ENCODE data around the gene PPP4C.

The PPP4C gene

GRCh38 chr16:30083216-30084055, 7.6 kb downstream of the PPP4C start:
- no peak for DNase-seq

DNA sequence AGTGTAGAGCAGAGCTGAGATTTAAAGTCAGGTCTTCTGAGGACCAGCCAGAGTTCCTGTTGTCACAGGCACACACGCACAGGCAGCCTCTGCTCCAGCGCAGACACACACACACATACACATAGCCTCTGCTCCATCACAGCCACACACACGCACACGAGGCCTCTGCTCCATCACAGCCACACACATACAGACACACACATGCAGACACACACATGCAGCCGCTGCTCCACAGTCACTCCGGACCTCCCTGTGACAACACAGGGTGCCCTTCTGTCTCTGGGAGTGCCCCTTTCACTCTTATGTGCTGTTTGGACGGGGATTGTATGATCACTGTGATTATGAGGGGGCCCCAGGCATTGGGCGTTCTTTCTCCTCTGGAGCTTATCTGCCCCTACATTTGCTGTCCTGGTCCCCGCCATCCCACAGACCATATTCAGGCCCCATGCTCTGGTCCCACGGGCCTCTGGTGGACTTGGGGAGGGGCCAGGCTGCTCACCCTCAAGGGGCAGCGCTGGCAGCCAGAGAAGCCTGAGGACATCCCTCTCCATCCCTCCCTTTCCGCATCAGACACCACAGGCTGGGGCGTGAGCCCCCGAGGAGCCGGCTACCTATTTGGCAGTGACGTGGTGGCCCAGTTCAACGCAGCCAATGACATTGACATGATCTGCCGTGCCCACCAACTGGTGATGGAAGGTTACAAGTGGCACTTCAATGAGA, 8.5 kb downstream of the PPP4C start:
- DNase-seq, result no peak

GRCh38 chr16:30084816-30085159, 9.0 kb downstream of the PPP4C start:
- DNase-seq, result no peak

GRCh38 chr16:30085247-30085646, 9.5 kb downstream of the PPP4C start:
- DNase-seq, result no peak

- DNase-seq, result no peak
Observed at GRCh38 chr16:30085820-30086219, 10.0 kb downstream of the PPP4C start.

DNA sequence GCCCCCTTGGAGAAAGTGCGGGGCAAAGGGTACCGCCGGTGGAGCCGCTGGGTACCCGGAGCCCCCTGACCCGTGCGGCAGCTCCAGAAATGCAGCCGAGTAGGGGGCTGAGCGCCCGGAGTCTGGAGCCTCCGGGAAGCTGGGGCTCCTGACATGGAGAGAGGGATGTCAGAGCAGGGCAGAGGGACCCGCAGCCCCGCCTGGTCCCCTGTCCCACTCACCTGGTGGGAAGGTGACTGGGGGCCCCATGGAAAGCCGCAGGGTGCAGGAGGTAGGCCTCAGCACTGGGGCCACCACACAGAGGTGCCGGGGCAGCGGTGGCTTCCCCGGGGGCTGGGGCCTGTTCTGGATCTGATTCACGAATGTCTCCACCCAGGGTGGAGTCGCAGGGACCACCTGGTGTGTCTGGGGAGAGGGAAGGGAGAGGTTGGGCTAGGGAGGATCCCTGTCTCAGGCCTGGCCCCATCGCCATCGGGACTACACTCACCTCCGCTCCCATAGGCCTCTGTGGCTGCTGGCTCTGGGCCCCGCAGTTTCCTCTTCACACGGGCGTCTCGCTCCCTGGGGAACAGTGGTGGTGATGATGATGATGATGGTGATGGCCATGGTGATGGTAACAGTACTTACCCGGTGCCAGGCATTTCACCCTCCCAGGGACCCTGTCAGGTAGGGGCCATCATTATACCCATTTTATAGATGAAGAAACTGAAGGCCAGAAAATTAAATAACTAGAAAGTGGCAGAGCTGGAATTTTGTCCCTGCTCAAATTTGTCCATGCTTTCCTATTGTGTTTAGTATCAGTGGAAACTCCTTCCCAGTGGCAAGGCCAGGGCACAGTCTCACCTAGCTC, 10.7 kb downstream of the PPP4C start:
- no peak for DNase-seq

DNA sequence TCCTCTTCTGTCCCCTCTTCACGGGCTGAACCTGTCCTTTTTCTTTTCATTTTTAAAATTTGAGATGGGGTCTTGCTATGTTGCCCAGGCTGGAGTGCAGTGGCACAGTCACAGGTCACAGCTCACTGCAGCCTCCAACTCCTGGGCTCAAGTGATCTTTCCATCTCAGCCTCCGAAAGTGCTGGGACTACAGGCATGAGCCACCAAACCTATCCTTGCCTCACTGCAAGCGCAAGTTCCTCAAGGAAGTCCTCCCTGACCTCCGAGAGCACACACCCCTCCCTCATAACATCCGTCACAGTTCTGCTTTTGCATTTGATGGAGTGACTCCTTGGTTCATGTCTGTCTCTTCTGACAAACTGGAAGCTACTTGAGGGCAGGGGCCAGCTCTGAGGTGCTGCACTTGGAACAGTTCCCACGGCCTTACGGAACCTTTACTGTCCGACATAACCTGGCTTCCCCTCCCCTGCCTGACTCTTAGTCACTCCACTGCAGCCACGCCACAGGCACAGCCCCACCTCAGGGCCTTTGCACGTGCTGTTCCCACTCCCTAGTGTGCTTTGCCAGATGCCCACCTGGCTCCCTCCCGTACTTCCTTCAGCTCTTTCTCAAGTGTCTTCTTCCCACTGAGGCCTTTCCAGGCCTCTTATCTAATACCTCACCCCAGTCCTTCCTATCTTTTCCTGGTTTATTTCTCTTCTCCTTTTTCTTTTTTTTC, 11.5 kb downstream of the PPP4C start:
- DNase-seq, result no peak

DNA sequence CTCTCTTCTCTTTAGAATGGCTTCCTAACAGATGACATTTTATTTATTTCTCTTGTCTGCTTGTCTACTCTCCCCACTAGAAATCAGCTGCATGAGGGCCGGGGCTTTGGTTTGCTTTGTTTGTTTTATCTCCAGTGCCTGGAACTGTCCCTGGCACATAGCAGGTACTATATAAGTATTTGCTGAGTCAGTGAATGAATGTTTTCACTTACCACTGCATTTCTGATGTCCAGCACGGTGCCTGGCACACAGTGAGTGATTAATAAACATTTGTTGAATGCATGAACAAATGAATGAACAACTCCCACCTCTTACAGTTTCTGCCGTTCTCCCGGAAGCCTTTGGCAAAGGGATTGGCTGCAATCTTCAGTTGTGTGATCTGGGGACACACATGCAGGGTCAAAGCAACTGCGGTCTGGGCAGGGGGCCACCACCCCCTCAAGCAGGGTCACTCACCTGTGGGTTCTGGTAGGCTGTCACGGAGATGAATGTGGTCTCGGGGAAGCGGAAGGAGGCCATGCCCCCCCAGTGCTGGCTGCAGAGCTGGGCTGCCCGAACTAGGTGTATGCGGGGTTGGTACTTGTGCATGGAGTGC, 12.5 kb downstream of the PPP4C start:
- no peak for DNase-seq

- no peak for DNase-seq
Observed at GRCh38 chr16:30088832-30089624, 13.2 kb downstream of the PPP4C start.

- no peak for DNase-seq
Observed at GRCh38 chr16:30090610-30091331, 15.0 kb downstream of the PPP4C start.

DNA sequence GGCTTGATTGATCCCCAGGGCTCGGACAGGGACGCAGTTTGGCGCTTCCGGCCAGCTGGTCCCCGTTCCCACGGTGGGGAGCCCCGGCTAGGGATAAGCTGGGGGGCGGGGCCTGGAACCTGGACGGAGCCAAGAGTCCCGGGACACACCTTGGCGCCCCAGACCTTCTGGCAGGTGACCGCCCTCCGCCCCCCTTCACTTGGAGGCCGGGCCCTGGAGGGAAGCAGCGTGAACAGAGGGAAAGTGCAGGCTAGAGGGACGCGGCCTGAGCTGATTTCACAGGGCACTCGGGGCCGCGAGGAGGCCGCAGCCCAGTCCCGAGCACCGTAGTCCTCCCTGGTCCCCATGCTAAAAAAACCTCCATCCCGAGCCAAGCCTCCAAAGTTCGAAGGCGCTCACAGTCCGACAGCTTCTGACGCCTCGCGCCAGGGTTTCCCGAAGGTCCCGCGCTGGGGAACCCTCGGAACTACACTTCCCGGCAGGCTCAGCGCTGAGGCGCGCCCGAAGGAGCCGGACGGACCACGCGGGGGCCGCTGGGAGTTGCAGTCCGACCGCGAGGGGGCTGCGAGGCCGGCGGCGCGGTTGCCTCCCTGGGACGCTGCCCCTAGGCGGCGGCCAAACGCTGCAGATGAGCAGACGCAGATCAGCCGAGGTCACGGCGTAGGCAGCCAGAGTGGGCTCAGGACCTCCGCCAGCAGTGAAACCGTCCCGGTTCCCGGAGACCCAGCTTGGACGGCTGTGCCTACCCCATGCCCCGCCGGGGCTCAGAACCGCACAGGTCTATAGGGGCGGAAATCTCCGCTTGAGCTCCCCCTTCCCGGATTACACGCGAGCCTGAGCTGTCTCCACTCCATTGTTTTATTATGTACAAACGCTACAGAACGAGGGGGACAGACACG, 15.9 kb downstream of the PPP4C start, which contains the start of gene TBX6:
TBX6 (minus strand) TSS at position 451 of the 899 bp plus-strand sequence. CDS start 731 bp downstream, outside the sequence.
- DNase-seq, result peak; percentile 89

DNA sequence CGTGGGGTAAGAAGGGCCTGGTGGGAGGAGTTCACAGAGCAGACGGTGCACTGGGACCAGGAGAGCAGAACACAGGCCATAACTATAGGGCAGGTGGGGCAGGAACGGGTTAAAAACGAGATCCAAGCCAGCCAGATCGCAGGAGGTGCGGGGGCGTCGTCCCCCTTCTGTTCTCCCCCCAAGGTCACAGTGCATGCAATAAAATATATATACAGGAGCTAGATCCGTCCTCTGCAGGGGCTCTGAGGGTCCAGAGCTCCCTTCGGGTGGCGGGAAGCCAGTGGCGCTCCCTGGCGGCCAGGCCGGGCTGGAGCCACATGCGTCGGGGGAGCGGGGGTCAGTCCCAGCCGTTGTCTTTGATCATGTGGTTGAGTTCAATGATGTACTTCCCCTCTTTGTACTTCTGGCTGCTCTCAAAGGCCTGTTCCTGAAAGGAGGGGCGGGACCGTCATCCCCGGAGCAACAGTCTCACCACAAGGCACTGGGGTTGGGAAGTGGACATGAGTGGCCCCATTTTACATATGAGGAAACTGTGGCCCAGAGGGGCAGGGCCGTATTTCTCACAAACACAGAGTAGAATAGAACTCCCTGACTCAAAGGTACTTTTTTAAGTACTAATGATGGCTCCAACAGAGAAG, 16.7 kb downstream of the PPP4C start:
- DNase-seq, result peak; percentile 46

- no peak for DNase-seq
Observed at GRCh38 chr16:30094541-30095165, 18.9 kb downstream of the PPP4C start.

- no peak for DNase-seq
Observed at GRCh38 chr16:30095166-30096078, 19.6 kb downstream of the PPP4C start.

DNA sequence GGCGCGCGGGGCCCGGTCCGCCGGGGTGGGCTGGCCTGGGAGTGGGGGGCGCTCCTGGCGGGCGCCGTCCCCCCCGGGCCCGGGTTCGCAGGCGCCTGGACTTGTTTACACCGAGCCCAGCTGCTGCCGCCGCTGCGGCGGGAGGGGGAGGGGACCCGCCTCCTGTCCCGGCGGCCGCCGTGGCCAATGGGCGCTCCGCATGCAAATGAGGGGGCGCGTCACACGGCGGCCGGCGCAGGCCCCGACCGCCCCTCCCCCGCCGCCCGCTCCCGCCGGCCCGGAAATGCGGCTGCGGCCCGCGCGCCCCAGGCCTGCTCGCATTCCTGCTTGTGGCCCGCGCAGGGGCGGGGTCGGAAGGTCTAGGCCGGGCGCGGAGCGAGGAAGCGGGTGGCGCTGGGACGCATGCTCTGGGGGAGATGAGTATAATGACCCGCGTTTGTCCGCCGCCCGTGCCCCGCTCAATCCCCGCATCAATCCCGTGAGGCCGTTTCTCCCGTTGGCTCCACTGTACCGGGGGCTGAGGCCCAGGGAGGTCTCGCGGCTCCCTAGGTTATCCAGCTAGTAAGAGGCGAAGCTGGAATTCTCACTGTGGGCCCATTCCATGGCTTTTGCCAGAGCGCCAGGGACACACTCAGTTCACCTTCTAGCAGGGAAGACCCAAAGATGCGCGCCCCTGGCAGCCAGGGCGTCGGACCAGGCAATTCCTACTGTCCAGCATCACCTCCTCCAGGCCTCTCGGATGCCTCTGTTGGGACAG, 20.5 kb downstream of the PPP4C start, which contains the start of gene YPEL3:
YPEL3 (minus strand) TSS at position 109 of the 757 bp plus-strand sequence. CDS start 731 bp downstream, outside the sequence.
- peak; percentile 87 for DNase-seq

DNA sequence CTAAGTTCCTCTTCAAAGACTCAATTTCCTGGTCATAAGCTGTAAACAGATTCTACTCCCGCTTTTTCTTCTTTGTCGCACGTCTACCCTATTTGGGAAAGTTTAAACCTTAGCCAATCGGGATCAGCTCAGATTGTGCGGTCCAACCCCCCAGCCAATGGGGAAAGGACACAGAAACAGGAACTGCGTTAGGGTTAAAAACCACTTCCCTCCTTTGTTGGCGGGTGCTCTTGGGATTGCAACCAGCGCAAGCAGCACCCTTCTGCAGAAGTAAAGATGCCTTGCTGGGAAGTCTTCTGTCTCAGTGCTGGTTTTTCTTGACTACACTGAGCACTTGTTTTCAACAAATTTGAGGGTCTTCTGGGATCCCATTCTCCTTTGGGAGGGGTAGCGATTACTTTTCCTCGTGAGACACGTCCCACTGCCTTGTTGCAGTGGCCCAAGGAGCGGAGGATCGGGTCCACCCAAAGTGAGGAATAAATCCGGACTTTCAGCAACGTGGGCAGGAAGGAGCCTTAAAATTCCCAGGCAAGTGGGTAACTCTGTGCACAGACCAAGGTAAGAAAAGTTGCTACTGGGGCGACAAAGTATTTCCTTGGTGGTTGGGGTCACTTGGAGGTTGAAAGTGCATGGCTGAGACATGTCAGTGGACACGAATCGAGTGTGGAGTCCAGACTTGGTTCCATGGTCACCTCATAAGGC, 21.2 kb downstream of the PPP4C start:
- DNase-seq, result no peak

Measured in fibroblast of skin of right quadriceps (primary cell).